Measurements from ENCODE around the gene TPCN2.

DNA sequence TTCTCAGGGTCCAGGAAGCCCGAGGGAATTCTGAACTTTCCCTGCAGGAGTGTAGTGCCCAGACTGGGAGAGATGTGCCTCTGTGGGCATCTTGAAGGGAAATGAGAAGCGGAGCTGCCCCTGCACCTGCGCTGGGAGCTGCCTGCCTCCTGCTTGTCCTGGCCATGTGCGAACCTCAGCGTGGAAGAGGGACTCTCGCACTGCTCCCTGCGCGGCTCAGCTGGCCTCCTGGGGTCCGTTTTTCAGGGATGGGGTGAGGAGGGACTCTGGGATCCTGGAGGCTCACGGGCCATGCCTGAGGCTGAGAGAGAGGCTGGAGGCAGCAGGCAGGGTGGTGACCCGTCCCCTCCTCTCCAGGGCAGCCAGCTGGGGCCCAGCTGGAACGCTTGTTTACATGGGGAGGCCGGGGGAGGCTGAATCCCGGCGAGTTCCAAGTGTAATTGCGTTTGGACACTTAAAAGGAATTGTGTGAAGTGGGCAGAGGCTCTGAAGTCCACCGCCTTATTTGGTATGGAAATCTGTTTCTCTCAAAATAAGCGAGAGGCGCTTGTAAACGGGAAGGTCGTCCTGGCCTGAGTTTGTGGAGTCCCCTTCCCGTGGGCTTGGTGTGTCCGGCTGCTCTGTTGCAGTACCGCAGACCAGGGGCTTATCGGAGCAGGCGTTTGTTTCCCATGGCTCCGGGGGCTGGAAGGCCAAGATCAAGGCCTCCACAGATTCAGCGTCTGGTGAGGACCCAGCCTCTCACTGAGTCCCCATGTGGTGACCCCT, 34.5 kb upstream of the TPCN2 start:
- TF ChIP-seq, protein P1, sequence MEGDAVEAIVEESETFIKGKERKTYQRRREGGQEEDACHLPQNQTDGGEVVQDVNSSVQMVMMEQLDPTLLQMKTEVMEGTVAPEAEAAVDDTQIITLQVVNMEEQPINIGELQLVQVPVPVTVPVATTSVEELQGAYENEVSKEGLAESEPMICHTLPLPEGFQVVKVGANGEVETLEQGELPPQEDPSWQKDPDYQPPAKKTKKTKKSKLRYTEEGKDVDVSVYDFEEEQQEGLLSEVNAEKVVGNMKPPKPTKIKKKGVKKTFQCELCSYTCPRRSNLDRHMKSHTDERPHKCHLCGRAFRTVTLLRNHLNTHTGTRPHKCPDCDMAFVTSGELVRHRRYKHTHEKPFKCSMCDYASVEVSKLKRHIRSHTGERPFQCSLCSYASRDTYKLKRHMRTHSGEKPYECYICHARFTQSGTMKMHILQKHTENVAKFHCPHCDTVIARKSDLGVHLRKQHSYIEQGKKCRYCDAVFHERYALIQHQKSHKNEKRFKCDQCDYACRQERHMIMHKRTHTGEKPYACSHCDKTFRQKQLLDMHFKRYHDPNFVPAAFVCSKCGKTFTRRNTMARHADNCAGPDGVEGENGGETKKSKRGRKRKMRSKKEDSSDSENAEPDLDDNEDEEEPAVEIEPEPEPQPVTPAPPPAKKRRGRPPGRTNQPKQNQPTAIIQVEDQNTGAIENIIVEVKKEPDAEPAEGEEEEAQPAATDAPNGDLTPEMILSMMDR (conservative IDR thresholded peaks at IDR 0.05 in 1 of 2, IDR thresholded peaks at IDR 0.05 in 1 of 2; ENCODE audit: extremely low read depth in 1 of 2, insufficient read depth in 1 of 2, low read depth in 1 of 2, low read length in 2 of 2): no peak
- no peak for TF ChIP-seq EZH2 (IDR thresholded peaks at IDR 0.05; ENCODE audit: borderline replicate concordance, low read length)
